GM21367 (cell line): ENCODE measurements around the gene NDUFS4.
"Not testable (repeated sequence)": the region's sequence is repeated elsewhere in the genome, so short reads cannot be mapped to it uniquely, and the experiment has no call there.

Source experiments
- ATAC-seq: cut with Tn5 transposase; IDR thresholded peaks from one replicate; pipeline ENCODE4 v1.9.1; 2021; ENCODE audit not compliant: unreplicated experiment

Gene NDUFS4

GRCh38 chr5:53649352-53649751, 88.9 kb downstream of the NDUFS4 start:
- no peak for ATAC-seq

- ATAC-seq: not testable (repeated sequence)
Measured at GRCh38 chr5:53660573-53660972, 100.1 kb downstream of the NDUFS4 start.

GRCh38 chr5:53665313-53665712, 104.9 kb downstream of the NDUFS4 start:
- ATAC-seq: not testable (repeated sequence)

- no peak for ATAC-seq
Measured at GRCh38 chr5:53667621-53668020, 107.2 kb downstream of the NDUFS4 start.

GRCh38 chr5:53671447-53671846, 111.0 kb downstream of the NDUFS4 start:
- ATAC-seq: no peak

GRCh38 chr5:53674121-53674520, 113.7 kb downstream of the NDUFS4 start:
- no peak for ATAC-seq

GRCh38 chr5:53677632-53678031, 117.2 kb downstream of the NDUFS4 start:
- ATAC-seq: no peak

- no peak for ATAC-seq
Measured at GRCh38 chr5:53678981-53679660, 118.7 kb downstream of the NDUFS4 start.

- ATAC-seq: no peak
Measured at GRCh38 chr5:53681079-53681478, 120.6 kb downstream of the NDUFS4 start.

- no peak for ATAC-seq
Measured at GRCh38 chr5:53691014-53691413, 130.6 kb downstream of the NDUFS4 start.

- ATAC-seq: no peak
Measured at GRCh38 chr5:53694520-53695022, 134.1 kb downstream of the NDUFS4 start.

GRCh38 chr5:53710405-53710804, 150.0 kb downstream of the NDUFS4 start:
- ATAC-seq: not testable (repeated sequence)

- no peak for ATAC-seq
Measured at GRCh38 chr5:53712327-53712726, 151.9 kb downstream of the NDUFS4 start.

- ATAC-seq: no peak
Measured at GRCh38 chr5:53713978-53714666, 153.7 kb downstream of the NDUFS4 start.

- ATAC-seq: no peak
Measured at GRCh38 chr5:53714667-53715010, 154.2 kb downstream of the NDUFS4 start.

GRCh38 chr5:53726121-53726520, 165.7 kb downstream of the NDUFS4 start:
- no peak for ATAC-seq

GRCh38 chr5:53730943-53731342, 170.5 kb downstream of the NDUFS4 start:
- no peak for ATAC-seq
